Measurements from ENCODE around the gene RBMS3.
"Not testable (repeated sequence)": the region's sequence is repeated elsewhere in the genome, so short reads cannot be mapped to it uniquely, and the experiment has no call there.

RBMS3 gene

DNA sequence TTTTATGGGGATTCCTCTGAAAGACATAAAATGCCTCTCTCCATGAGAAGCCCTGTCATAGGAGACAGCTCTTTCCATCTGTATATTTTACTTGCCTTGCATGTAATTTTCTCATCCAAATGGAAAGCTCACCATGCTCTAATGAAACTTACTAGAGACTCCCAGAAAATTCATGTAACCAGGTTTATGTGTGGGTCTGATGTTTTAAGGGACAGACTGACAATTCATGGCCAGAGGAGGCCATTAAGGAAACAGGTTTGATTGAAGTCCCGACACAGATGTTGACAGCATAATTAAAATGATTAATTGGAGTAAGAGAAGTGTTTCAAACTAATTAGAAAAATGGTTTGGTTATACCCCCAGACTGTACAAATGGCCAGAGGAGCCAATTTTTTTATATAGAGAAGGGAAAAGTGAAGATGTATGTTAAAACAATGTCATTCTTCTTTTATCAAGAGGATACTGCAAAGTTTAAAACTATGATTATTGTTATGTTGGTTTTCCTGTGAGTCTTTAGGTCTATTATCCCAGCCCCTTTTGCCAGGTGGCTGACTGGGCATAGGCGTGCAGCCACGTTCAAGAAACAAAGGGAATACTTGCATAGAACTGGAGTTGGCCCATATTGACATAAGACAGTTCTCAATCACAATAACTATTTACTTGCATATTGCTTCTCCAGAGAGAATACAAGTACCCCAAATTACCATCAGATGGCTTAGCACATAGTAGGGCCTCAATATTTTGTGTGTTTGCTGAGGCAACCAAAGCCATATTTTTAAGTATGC, 64.8 kb downstream of the RBMS3 start:
- no peak for DNase-seq

DNA sequence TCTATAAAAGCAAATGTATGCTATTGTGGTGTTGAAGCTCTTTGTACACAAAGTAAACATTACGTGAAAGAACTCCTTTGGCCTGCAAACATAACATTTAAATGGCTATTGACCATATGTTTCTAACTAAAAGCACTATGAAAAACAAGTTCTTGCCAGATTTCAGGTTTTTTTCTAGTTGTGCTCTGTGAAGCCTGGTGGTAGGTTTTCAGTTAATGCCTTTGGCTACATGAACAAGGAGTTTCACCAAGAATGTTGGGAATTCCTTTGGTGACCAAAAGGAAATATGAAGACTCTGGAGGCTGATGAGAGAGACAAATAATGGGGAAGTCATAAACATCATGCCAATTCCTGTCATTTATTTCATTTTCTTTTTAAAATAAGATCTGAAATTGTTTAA, 66.0 kb downstream of the RBMS3 start:
- no peak for DNase-seq

GRCh38 chr3:29347412-29347811, 66.5 kb downstream of the RBMS3 start:
- no peak for DNase-seq

DNA sequence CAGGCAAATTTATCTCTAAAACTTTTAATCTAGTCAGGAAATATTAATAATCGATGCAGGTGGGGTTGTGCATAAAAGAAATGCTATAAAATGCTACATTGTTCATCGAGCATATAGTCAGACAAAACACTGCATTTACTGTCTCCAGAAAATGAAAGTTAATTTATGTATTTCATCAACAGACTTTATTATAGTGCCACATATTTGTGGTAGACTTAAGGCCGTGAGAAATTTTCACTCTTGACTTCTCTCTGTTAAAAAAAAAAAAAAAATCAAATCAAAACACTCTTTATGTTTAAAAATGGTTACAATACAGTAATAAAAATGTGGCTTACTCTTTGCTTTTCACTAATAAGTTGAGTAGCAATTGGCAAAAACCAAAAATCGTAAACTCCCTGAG, 67.4 kb downstream of the RBMS3 start:
- DNase-seq, result no peak

DNA sequence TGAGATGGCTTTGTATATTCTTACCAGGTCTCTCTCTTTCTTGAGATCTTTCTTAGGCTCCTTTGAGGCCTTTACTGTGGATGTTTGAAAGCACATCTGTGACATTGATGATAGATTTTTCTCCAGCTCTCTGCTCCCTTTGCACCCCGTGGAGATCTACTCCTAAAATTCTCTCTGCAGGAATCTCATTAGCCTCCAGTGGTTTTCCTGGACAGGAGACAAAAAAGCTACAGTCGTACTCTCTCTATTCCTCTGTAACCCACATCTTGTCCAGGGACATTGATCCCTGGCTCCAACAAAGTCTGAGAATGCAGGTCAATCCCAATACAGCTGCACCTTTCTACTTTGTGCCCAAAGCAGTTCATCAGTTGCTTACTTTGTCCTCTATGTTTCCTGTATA, 68.2 kb downstream of the RBMS3 start:
- no peak for DNase-seq

GRCh38 chr3:29353807-29354206, 72.9 kb downstream of the RBMS3 start:
- DNase-seq, result no peak

GRCh38 chr3:29354894-29355293, 74.0 kb downstream of the RBMS3 start:
- no peak for DNase-seq

GRCh38 chr3:29356062-29356461, 75.2 kb downstream of the RBMS3 start:
- no peak for DNase-seq

GRCh38 chr3:29360289-29360688, 79.4 kb downstream of the RBMS3 start:
- DNase-seq, result not testable (repeated sequence)

- no peak for DNase-seq
Measured at GRCh38 chr3:29363110-29363509, 82.2 kb downstream of the RBMS3 start.

DNA sequence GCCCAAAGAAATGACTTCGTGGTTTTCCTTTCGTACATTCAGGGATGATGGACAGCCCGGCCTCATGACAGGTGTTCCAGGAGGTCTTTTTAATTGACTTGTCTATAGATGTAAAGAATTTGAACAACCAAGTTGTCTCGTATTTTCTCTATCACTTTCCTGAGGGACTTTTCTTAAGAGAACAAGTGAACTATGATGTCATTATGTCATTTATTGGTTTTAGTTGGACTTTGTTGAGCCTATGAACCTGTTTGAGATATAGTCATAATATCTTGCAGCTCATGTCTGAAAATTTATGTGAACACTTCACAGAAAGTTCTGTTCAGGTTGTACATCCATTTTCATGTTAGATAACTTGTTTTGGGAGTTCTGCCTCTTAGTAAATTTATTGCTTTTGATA, 89.2 kb downstream of the RBMS3 start:
- no peak for DNase-seq

DNA sequence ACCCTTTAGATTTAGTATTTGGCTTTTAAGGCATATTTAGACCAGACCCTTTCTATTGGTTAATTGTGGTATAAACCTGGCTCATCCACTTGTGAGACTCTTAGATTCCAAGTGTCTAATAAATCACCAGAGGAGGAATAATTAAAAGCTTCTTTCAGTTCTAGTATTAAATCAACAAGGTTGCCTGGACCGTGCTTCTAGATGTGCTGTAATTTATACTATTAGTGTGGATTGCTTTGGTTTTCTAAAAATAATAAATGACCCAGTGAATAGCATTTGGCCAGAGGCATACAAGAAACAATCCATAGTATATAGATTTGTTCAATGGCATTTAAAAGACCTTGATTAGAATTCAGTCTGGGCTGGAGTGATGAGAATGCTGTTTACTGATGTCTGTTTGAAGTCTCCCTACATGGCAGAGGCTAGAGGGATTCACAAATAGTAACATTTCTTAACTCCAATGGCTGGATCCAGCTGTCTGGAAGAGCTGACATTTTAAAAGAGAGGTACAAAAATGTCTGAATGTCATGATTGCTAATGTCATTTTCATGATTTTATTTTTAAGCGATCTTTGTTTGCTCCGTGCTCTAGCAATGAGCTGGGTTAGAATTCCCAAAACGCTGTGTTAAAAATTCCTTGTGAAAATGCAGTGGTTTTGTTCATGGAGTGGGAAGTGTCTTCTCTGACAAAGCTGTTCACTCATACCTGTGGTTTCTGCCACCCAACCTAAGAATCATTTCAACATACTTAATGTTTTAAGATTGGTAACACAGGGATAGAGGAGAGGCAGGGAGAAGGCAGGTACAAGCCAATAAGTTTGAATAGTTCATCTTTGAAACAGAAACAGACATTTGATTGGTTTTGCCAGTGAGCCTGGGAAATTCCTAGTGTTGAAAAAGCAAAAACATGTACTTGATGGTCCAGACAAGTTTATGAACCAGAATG, 89.9 kb downstream of the RBMS3 start:
- DNase-seq, result no peak

DNA sequence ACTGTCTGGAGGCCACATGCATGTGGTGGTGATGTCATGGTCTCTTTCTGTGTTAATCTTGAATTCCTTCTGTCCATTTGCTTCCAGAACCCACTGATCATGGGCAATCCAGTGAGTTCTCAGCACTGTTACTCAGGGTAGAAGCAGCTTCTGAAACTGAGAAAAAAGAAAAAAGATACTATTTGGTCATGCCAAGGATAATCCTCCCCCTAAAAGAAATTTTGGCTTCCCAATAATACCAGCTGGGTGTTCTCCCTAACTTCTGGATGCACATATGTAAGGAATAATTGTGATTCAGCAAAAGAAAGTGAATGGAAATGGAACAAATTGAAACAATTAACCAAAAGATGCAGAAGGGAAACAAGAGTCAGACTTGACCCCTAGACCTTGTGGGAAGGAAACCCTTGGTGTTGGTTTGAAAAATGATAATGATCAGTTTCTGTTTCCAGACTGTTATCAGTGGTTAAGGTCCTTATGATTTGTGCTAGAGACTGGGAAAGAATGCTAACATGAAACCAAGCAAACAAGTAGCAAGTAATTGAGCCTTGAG, 92.3 kb downstream of the RBMS3 start:
- no peak for DNase-seq

DNA sequence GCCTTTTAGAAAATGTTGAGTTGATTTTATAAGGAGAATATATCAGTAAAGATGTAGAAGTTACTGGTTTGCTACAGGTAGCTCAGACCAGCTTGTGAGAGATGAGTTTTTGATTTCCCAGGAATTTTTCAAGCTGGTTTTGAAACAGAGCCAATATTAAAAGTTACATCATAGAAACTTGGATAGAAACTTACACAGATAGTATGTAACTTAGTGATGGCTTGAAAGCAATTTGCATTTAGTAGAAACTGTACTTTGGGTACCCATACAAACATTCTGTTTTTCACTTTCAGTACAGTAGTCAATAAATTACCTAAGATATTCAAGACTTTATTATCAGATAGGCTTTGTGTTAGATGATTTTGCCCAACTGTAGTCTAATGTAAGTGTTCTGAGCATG, 93.4 kb downstream of the RBMS3 start:
- DNase-seq, result no peak

- DNase-seq, result no peak
Measured at GRCh38 chr3:29379097-29379496, 98.2 kb downstream of the RBMS3 start.

- DNase-seq, result no peak
Measured at GRCh38 chr3:29381595-29381994, 100.7 kb downstream of the RBMS3 start.

GRCh38 chr3:29382409-29382808, 101.5 kb downstream of the RBMS3 start:
- DNase-seq, result no peak

DNA sequence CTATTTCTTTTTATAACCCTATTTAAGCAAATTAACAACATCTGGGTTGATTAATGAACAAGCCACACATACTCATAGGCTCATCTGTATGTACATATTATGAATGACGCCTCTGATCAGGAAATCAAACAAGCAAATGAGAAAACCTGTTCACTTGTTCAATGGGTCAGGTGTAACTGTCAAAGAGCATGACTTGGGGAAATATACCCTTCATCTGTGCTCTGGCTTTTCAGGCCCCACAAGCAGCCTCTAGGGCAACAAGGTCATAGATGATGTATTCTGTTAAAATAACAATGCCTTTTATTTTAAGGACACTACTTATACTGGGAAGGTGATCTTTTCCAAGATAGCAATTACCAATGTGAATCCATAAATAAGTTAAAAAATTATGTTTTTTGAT, 102.0 kb downstream of the RBMS3 start:
- no peak for DNase-seq

DNA sequence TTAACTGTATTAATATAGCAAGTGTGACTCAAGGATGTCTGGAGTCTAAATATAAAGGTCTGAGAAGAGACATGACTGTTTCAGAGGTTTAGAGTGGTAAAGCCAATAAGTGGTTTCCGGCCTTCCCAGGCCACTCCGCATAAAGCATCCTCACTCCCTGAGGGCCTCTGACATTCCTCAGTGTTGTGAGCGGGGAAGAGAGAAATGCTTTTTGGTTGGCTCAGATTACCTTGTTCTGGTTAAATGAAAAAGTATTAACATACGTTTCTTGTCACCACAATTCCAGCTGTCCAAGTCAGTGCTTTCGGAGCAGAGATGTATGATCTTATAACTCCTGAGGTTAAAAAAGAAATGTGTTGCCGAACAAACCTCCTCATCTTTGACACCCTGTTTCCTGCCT, 103.8 kb downstream of the RBMS3 start:
- no peak for DNase-seq

DNA sequence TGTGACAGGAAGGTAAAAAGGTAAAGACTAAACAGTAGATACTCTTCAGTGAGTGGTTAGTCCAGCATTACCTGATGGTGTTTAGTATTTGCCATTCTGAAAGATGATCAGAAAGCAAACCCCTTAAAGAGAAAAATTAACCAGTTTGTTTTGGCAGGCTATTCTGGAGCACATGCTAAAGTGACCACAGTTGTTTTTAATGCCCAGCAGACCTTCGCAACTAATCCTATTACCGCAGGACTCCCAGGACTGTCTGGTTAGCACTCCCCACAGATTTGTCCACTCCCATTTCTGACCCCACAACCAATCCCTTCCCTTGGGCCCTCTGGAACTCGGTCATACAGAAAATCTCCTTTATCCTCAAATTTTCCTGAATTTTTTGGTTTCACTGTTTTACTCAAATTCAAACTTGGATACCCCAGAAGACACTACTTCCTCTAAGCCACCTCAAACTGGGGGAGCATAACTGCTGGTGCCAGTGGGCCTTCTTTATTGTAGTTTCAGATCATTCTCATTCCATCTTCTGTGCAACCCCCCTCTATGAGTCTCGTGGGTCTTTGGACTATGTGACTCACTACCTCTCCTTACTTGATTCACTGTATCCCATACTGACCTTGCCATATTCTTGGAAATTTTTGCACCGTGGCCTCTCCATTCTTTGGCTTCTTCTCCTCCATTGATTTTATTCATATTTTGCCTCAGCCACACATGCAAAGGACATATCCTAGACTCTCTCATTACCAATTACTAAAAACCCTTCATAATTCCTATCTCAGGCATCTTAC, 104.4 kb downstream of the RBMS3 start:
- DNase-seq, result no peak

- no peak for DNase-seq
Measured at GRCh38 chr3:29389362-29389761, 108.5 kb downstream of the RBMS3 start.

DNA sequence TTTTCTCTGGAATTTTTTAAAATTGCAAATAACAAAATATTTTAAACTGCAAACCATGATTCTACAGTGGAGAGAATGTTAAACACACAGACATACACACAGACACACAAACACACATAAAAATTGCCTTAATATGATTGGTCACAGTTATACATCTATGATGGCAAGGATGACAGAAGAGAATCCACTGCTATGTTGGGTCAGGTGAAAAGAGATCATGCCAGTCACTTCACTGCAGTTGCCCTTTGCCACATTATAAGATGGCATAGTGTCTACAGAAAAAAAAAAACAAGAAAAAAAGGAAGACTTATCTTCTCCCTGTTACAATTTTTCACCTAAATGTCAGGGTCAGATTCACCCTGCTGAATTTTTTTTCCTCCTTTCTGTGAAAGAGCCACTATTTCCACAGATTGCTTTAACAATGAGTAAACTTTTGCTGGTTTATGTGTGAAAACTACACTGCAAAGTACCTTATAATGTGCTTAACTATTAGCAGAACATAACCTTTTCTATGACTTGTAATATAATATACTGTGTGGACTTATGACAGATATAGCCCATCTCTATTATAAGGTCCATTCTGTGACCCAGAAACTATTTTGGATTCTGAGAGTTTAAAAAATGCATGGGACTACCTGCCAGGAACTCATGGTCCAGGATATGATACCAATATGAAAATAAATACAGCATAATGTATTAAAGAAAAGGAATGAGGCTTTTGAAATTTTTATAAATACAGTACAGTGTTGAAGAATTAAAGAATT, 111.9 kb downstream of the RBMS3 start:
- no peak for DNase-seq
